Body of pancreas (tissue), 4 donors: ENCODE measurements around the gene ADAMTSL2. TPM values are rescaled to one million over a fixed set of nuclear protein-coding genes. Genes with fewer than 3 reads are reported as not detected.

ENCODE experiments used
- ATAC-seq: fragments of 150-250 bp; one replicate; pipeline ENCODE4 v1.9.1; 2016
- DNase-seq, 4 donors: peaks; one replicate each; pipeline ENCODE4 v3.0.0-alpha.2; 2019
- H3K27ac ChIP-seq, 4 donors: fragments of 200-600 bp; sonication (generic); 1 replicate in 3 of 4; 2 replicates in 1 of 4; pipeline versions ENCODE4 v1.5.1 to v1.6.1; 2016 to 2019; ENCODE audit warnings: mild to moderate bottlenecking in 1 of 4, mixed read lengths in 1 of 4, moderate library complexity in 1 of 4
- H3K27me3 ChIP-seq, 2 donors: fragments of 200-600 bp; sonication (generic); one replicate each; pipeline ENCODE4 v1.6.0; 2016; ENCODE audit warnings: mild to moderate bottlenecking in 1 of 2
- H3K36me3 ChIP-seq, 2 donors: fragments of 200-600 bp; sonication (generic); replicated peaks in 1 of 2; 2 replicates each; pipeline ENCODE4 v1.5.1; 2016; ENCODE audit warnings: low read depth in 2 of 2; ENCODE audit not compliant: insufficient read depth in 1 of 2
- H3K4me1 ChIP-seq: fragments of 200-600 bp; sonication (generic); one replicate; pipeline ENCODE4 v1.6.0; 2016
- H3K4me3 ChIP-seq, 2 donors: fragments of 200-600 bp; sonication (generic); 1 replicate in 1 of 2; 2 replicates in 1 of 2; pipeline ENCODE4 v1.5.1; 2016 to 2019
- H3K9me3 ChIP-seq, 3 donors: fragments of 200-600 bp; sonication (generic); 1 replicate in 2 of 3; 2 replicates in 1 of 3; pipeline ENCODE4 v1.5.1; 2016
- POLR2A ChIP-seq, 3 donors: fragments of 450-650 bp; IDR thresholded peaks; one replicate each; pipeline ENCODE4 v1.6.1; 2016; ENCODE audit warnings: antibody characterized with exemption in 3 of 3, mild to moderate bottlenecking in 2 of 3
- WGBS, 2 donors: methylation state at CpG; one replicate each; pipeline ENCODE4 v1.1.5; 2017; 5-methylcytosine and 5-hydroxymethylcytosine counted together
- intact Hi-C: fragments of 100-400 bp; cut with DNase I; formaldehyde crosslinking; loops from one replicate; pipeline ENCODE4 v1.15.1; 2023
- total RNA-seq, 2 donors: library from RNA; depleted of rRNA; stranded (reverse); fragments of >200 nt; gene quantifications; one replicate each; pipeline ENCODE4 v1.1.0, GENCODE V29; 2016
- TF ChIP-seq, protein P1 (sequence below), 7 experiments: fragments of 450-650 bp in 4 of 7; fragments of 200-600 bp in 3 of 7; sonication (generic) in 3 of 7; IDR thresholded peaks; one replicate each; pipeline ENCODE4 v1.5.1; 2016 to 2019; ENCODE audit warnings: antibody characterized with exemption in 7 of 7

Gene ADAMTSL2
- total RNA-seq, 2 donors from 2014 or later = 4.2 to 21.8 TPM

DNA sequence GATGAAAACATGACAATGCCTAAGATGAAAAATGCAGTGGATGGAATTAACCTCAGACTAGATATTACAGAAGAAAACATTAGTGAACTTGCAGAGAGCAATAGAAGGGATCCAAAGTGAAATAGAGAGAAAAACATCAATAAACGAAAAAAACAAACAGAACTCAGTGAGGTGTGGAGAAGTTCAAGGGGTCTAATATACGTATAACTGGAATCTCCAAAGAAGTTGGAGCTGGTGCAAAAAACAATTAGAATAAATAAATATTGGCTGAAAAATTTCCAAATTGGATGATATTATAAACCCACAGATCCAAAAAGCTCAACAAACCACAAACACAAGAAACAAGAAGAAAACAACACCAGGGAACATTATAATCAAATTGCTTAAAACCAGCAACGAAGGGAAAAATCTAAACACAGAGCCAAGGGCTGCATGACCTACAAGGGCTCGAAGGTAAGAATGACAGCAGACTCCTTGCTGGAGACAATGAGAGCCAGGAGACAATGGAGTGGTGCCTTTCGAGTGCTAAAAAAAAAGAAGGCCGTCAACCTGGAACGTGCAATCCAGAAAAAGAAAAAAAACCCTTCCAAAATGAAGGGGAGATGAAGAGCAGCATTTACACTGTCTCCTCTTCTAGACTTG lies 62.9 kb downstream of the ADAMTSL2 start:
- intact Hi-C loops = no loop called here
- TF ChIP-seq, protein P1, sequence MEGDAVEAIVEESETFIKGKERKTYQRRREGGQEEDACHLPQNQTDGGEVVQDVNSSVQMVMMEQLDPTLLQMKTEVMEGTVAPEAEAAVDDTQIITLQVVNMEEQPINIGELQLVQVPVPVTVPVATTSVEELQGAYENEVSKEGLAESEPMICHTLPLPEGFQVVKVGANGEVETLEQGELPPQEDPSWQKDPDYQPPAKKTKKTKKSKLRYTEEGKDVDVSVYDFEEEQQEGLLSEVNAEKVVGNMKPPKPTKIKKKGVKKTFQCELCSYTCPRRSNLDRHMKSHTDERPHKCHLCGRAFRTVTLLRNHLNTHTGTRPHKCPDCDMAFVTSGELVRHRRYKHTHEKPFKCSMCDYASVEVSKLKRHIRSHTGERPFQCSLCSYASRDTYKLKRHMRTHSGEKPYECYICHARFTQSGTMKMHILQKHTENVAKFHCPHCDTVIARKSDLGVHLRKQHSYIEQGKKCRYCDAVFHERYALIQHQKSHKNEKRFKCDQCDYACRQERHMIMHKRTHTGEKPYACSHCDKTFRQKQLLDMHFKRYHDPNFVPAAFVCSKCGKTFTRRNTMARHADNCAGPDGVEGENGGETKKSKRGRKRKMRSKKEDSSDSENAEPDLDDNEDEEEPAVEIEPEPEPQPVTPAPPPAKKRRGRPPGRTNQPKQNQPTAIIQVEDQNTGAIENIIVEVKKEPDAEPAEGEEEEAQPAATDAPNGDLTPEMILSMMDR (IDR thresholded peaks at IDR 0.05) = no peak
- TF ChIP-seq POLR2A (IDR thresholded peaks at IDR 0.05) = no peak
- ATAC-seq = no peak

GRCh38 chr9:133598978-133599377 lies 64.5 kb downstream of the ADAMTSL2 start:
- H3K4me3 ChIP-seq = no peak overlapping the region
- TF ChIP-seq, protein P1 (IDR thresholded peaks at IDR 0.05) = no peak
- TF ChIP-seq POLR2A (IDR thresholded peaks at IDR 0.05) = no peak
- no peaks in the 10 kb centered on the region for H3K4me1 ChIP-seq
- DNase-seq = no peak
- H3K27ac ChIP-seq = no peak overlapping the region
- H3K36me3 ChIP-seq = no peaks in the 10 kb centered on the region
- ATAC-seq = no peak
- H3K27me3 ChIP-seq = no peaks in the 10 kb centered on the region
- intact Hi-C loops = no loop called here
- 77 to 90% methylated on average over 6 to 7 of the region's 7 CpGs for WGBS, 2 donors
- peaks cover 0 to 20% (median 0%) of the 10 kb centered on the region in 3 donors for H3K9me3 ChIP-seq

More for the DNA sequence above, 62.9 kb downstream of the ADAMTSL2 start:
- Histone ChIP-seq H3K4me1 (no peaks in the 10 kb centered on the region), H3K36me3 (no peaks in the 10 kb centered on the region), H3K27me3 (no peaks in the 10 kb centered on the region), H3K4me3 (no peak overlapping the region), H3K9me3 (peaks cover 0 to 20% (median 0%) of the 10 kb centered on the region in 3 donors), H3K27ac (no peak overlapping the region)
- 69 to 75% methylated on average over 7 of the region's 7 CpGs for WGBS, 2 donors
- no peak for DNase-seq

DNA sequence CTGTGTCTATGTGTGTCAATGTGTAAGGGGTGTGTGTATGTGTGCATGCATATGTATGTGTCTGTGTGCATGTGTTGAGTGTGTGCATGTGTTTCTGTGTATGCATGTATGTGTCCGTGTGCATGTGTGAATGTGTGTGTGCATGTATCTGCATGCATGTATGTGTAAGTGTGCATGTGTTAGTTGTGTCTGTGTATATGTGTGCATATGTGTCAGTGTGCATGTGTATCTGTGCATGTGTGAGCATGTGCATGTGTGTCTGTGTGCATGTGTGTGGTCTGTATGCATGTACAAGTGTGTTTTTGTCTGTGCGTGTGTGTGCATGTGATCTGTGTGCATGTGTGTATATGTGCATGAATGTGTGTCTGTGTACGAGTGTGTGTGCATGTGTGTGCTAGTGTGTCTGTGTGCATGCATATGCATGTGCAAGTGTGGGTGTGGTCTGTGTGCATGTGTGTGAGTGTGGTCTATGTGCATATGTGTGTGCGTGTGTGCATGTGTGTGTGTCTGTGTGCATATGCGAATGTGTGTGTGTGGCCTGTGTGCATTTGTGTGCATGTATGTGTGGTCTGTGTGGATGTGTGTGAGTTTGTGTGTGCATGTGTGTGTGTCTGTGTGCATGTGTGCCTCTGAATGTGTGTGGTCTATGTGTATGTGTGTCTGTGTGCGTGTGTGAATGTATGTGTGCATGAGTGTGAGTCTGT lies 65.1 kb downstream of the ADAMTSL2 start:
- DNase-seq = no peak
- no peaks in the 10 kb centered on the region for H3K36me3 ChIP-seq
- no peak for TF ChIP-seq POLR2A (IDR thresholded peaks at IDR 0.05)
- H3K9me3 ChIP-seq = peaks cover 0 to 20% (median 0%) of the 10 kb centered on the region in 3 donors
- no peaks in the 10 kb centered on the region for H3K27me3 ChIP-seq
- intact Hi-C loops = no loop called here
- 87 to 89% methylated on average over 6 of the region's 6 CpGs for WGBS, 2 donors
- no peak for ATAC-seq
- H3K27ac ChIP-seq = no peak overlapping the region
- no peak overlapping the region for H3K4me3 ChIP-seq
- no peaks in the 10 kb centered on the region for H3K4me1 ChIP-seq

GRCh38 chr9:133600739-133601138 lies 66.2 kb downstream of the ADAMTSL2 start:
- Histone ChIP-seq H3K27ac (no peak overlapping the region), H3K4me1 (no peaks in the 10 kb centered on the region), H3K36me3 (no peaks in the 10 kb centered on the region), H3K9me3 (peaks cover 0 to 20% (median 0%) of the 10 kb centered on the region in 3 donors), H3K27me3 (no peaks in the 10 kb centered on the region), H3K4me3 (no peak overlapping the region)
- TF ChIP-seq, protein P1 (IDR thresholded peaks at IDR 0.05) = no peak
- no peak for TF ChIP-seq POLR2A (IDR thresholded peaks at IDR 0.05)
- ATAC-seq (no peak), DNase-seq (no peak)
- intact Hi-C loops = no loop called here
- 63 to 72% methylated on average over 7 of the region's 7 CpGs for WGBS, 2 donors

GRCh38 chr9:133601746-133602145 lies 67.2 kb downstream of the ADAMTSL2 start:
- no peak overlapping the region for H3K27ac ChIP-seq
- no peak overlapping the region for H3K4me3 ChIP-seq
- peaks cover 0 to 15% (median 0%) of the 10 kb centered on the region in 3 donors for H3K9me3 ChIP-seq
- WGBS, 2 donors = 86% methylated on average over 8 to 10 of the region's 10 CpGs
- H3K27me3 ChIP-seq = no peaks in the 10 kb centered on the region
- TF ChIP-seq, protein P1 (IDR thresholded peaks at IDR 0.05) = no peak
- TF ChIP-seq POLR2A (IDR thresholded peaks at IDR 0.05) = no peak
- no peak for DNase-seq
- no peak for ATAC-seq
- intact Hi-C loops = no loop called here
- H3K36me3 ChIP-seq = no peaks in the 10 kb centered on the region
- no peaks in the 10 kb centered on the region for H3K4me1 ChIP-seq
